ENCODE measurements around the gene NSD1.

Gene NSD1

DNA sequence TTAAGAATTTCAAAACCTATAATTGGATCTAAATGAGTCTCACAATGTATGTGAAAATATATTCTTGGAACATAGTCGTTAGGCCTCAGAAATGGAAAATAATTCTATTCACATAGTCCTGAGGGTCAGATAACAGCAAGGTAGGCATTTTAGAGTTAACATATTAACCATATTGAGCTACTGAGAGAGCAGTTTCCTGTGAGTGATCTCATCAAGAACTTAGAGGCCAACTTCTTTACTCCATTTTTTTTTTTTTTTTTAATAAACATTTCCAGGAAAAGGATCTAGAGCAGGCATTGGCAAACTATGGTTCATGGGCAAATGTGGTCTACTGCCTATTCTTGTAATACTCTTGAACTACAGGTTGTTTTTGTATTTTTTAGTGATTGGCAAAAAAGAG is 143.3 kb downstream of the NSD1 start:
- H3K4me3 ChIP-seq (ENCODE audit: low read length), result no peak overlapping the region
- H3K9me2 ChIP-seq (replicated peaks; ENCODE audit: control insufficient read depth, low read length), result no peaks in the 10 kb centered on the region
- peaks cover 56% of the 10 kb centered on the region for H3K4me1 ChIP-seq (ENCODE audit: control insufficient read depth, low read length)
- H3K27me3 ChIP-seq (ENCODE audit: control insufficient read depth, low read length), result no peaks in the 10 kb centered on the region
- peak overlapping the region; percentile 89; the same call in 1 of the 2 replicates for H3K27ac ChIP-seq (ENCODE audit: low read depth, low read length)
- peaks cover 81% of the 10 kb centered on the region for H3K36me3 ChIP-seq (ENCODE audit: control insufficient read depth, low read length)
- H3K4me2 ChIP-seq (ENCODE audit: low read length), result no peak overlapping the region
- H3K79me2 ChIP-seq (ENCODE audit: control insufficient read depth, low read length), result 0 out of 2 replicates have a peak, but pooled peaks cover 4% of the 10 kb centered on the region
- H3F3A ChIP-seq (ENCODE audit: control insufficient read depth, insufficient read depth), result peaks cover 27% of the 10 kb centered on the region
- H3K9me3 ChIP-seq (ENCODE audit: control insufficient read depth, insufficient read depth, low read length), result 0 out of 2 replicates have a peak, but pooled peaks cover 4% of the 10 kb centered on the region
- TF ChIP-seq, protein P1, sequence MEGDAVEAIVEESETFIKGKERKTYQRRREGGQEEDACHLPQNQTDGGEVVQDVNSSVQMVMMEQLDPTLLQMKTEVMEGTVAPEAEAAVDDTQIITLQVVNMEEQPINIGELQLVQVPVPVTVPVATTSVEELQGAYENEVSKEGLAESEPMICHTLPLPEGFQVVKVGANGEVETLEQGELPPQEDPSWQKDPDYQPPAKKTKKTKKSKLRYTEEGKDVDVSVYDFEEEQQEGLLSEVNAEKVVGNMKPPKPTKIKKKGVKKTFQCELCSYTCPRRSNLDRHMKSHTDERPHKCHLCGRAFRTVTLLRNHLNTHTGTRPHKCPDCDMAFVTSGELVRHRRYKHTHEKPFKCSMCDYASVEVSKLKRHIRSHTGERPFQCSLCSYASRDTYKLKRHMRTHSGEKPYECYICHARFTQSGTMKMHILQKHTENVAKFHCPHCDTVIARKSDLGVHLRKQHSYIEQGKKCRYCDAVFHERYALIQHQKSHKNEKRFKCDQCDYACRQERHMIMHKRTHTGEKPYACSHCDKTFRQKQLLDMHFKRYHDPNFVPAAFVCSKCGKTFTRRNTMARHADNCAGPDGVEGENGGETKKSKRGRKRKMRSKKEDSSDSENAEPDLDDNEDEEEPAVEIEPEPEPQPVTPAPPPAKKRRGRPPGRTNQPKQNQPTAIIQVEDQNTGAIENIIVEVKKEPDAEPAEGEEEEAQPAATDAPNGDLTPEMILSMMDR (IDR thresholded peaks at IDR 0.05; ENCODE audit: low read depth, low read length, poor library complexity, severe bottlenecking), result no peak
- TF ChIP-seq EZH2phosphoT487 (IDR thresholded peaks at IDR 0.05; ENCODE audit: borderline replicate concordance, low read length), result no peak
- no peaks in the 10 kb centered on the region; the same call in 1 of the 2 replicates for H4K20me1 ChIP-seq (ENCODE audit: control insufficient read depth, insufficient read depth, low read depth, low read length)

DNA sequence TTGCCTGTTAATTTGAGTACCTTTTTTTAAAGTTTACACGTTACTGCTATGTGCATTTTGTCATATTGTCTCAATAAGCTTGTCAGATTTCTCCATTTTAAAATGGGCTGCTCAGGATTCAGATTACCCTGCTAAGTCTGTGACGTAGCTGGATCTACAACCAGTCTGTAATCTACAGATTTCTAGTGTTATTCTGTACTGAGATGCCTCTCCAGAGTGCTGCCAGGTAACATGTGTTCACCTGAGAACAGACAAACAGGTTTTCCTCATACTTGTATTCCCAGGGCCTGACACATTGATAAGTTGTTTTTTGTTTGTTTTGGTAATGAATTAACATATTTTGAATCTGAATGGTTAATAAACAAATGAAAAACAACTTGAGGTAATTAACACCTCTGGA is 154.6 kb downstream of the NSD1 start:
- H3K79me2 ChIP-seq (ENCODE audit: control insufficient read depth, low read length), result peaks cover 3% of the 10 kb centered on the region; the same call in 1 of the 2 replicates
- H3K36me3 ChIP-seq (ENCODE audit: control insufficient read depth, low read length), result peaks cover 94% of the 10 kb centered on the region
- H3K4me1 ChIP-seq (ENCODE audit: control insufficient read depth, low read length), result peaks cover 46% of the 10 kb centered on the region
- H3K4me3 ChIP-seq (ENCODE audit: low read length), result no peak overlapping the region
- H3K27me3 ChIP-seq (ENCODE audit: control insufficient read depth, low read length), result no peaks in the 10 kb centered on the region
- H3K27ac ChIP-seq (ENCODE audit: low read depth, low read length), result no peak overlapping the region
- no peak overlapping the region for H3K4me2 ChIP-seq (ENCODE audit: low read length)
- no peaks in the 10 kb centered on the region for H3K9me3 ChIP-seq (ENCODE audit: control insufficient read depth, insufficient read depth, low read length)
- no peaks in the 10 kb centered on the region for H4K20me1 ChIP-seq (ENCODE audit: control insufficient read depth, insufficient read depth, low read depth, low read length)
- peaks cover 18% of the 10 kb centered on the region for H3F3A ChIP-seq (ENCODE audit: control insufficient read depth, insufficient read depth)
- TF ChIP-seq, protein P1 (IDR thresholded peaks at IDR 0.05; ENCODE audit: low read depth, low read length, poor library complexity, severe bottlenecking), result no peak
- no peak for TF ChIP-seq EZH2phosphoT487 (IDR thresholded peaks at IDR 0.05; ENCODE audit: borderline replicate concordance, low read length)
- H3K9me2 ChIP-seq (replicated peaks; ENCODE audit: control insufficient read depth, low read length), result no peaks in the 10 kb centered on the region

DNA sequence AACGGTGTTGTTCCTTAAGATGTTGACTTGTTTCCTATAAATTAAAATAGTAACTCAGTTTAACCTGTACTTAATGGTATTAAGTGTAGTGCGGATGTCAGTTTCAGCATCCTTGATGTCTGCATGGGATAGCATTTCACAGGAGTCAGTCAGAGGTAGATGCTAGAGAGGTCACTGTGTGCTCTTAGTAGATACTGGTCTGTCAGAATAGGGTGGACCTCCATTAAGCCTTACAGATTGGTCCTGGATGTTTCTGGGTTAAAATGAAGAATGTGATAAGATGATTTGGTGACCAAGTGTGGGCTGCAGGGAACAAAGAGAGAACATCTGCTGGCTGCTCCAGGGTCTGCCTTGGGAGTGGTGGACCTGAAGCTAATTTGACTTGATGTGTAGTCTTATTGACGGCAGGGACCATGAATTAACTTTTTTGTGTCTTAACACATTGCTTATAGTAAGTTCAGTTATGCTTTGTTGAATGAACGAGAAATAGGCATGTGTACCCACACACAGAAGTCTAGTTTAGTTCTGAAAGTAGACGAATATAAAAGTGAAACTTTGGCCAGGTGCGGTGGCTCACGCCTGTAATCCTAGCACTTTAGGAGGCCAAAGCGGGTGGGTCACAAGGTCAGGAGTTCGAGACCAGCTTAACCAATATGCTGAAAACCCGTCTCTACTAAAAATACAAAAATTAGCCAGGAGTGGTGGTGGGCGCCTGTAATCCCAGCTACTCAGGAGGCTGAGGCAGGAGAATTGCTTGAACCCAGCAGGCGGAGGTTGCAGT is 157.4 kb downstream of the NSD1 start:
- Histone ChIP-seq H3K4me2 (ENCODE audit: low read length) (peak overlapping the region; percentile 57), H3K36me3 (ENCODE audit: control insufficient read depth, low read length) (peaks cover 96% of the 10 kb centered on the region), H3K27ac (ENCODE audit: low read depth, low read length) (peak overlapping the region; percentile 87)

More for the DNA sequence above, 157.4 kb downstream of the NSD1 start:
- peak overlapping the region; percentile 37 for H3K4me3 ChIP-seq (ENCODE audit: low read length)
- no peaks in the 10 kb centered on the region for H3K27me3 ChIP-seq (ENCODE audit: control insufficient read depth, low read length)
- TF ChIP-seq, protein P1 (IDR thresholded peaks at IDR 0.05; ENCODE audit: low read depth, low read length, poor library complexity, severe bottlenecking), result no peak
- no peak for TF ChIP-seq EZH2phosphoT487 (IDR thresholded peaks at IDR 0.05; ENCODE audit: borderline replicate concordance, low read length)
- no peaks in the 10 kb centered on the region for H4K20me1 ChIP-seq (ENCODE audit: control insufficient read depth, insufficient read depth, low read depth, low read length)
- H3K79me2 ChIP-seq (ENCODE audit: control insufficient read depth, low read length), result peaks cover 3% of the 10 kb centered on the region; the same call in 1 of the 2 replicates
- no peaks in the 10 kb centered on the region for H3K9me2 ChIP-seq (replicated peaks; ENCODE audit: control insufficient read depth, low read length)
- no peaks in the 10 kb centered on the region for H3K9me3 ChIP-seq (ENCODE audit: control insufficient read depth, insufficient read depth, low read length)
- H3F3A ChIP-seq (ENCODE audit: control insufficient read depth, insufficient read depth), result peaks cover 18% of the 10 kb centered on the region
- H3K4me1 ChIP-seq (ENCODE audit: control insufficient read depth, low read length), result peaks cover 52% of the 10 kb centered on the region

All from DOHH2 (cell line).